ENCODE results near the gene H2BW2.
"Not testable (repeated sequence)": the region's sequence is repeated elsewhere in the genome, so short reads cannot be mapped to it uniquely, and the experiment has no call there.

Gene H2BW2

GRCh38 chrX:104039689-104040505 is at the start of gene H2BW2:
Gene H2BW2 (plus strand): TSS chrX:104039956. CDS start chrX:104039995, 39 bp downstream.
- in situ Hi-C loops (cut with MboI; ENCODE audit: low pct_unique_long_range_greater_than_20kb, low sequenced_read_pairs), result loop anchor here (25.0 kb wide), 1 partner anchor 103 kb away; no protein-coding TSS in a partner anchor
- no peak for DNase-seq

DNA sequence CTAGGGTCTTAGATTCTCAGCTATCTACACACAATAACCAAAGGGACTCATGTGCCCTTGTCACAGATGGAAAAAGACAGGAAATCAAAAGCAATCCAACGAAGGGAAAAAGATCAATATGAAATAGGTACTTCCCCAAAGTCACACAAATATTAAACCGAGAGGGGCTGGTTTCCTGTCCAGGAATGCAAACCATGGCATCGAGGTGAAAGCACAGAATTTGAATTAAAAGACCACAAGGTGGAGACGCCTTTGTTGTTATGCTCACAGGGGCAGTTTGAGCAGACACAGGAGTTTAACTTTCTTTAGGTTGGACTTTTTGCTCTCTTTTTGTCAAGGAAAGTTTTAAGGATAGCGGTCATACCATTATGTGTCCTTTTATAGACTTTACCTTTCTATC is 40.5 kb upstream of the H2BW2 start:
- in situ Hi-C loops (cut with MboI; ENCODE audit: low pct_unique_long_range_greater_than_20kb, low sequenced_read_pairs), result no loop called here
- DNase-seq, result no peak

GRCh38 chrX:104008831-104009230 is 30.9 kb upstream of the H2BW2 start:
- no peak for DNase-seq
- in situ Hi-C loops (cut with MboI; ENCODE audit: low pct_unique_long_range_greater_than_20kb, low sequenced_read_pairs), result no loop called here

- no peak for DNase-seq
- in situ Hi-C loops (cut with MboI; ENCODE audit: low pct_unique_long_range_greater_than_20kb, low sequenced_read_pairs), result no loop called here
Observed at GRCh38 chrX:104013158-104013557, 26.6 kb upstream of the H2BW2 start.

GRCh38 chrX:104013606-104014005 is 26.1 kb upstream of the H2BW2 start, which contains the start of gene H2BW1:
Gene H2BW1 (minus strand): TSS chrX:104013708. CDS start chrX:104013576, 132 bp downstream.
- DNase-seq, result no peak
- in situ Hi-C loops (cut with MboI; ENCODE audit: low pct_unique_long_range_greater_than_20kb, low sequenced_read_pairs), result no loop called here

DNA sequence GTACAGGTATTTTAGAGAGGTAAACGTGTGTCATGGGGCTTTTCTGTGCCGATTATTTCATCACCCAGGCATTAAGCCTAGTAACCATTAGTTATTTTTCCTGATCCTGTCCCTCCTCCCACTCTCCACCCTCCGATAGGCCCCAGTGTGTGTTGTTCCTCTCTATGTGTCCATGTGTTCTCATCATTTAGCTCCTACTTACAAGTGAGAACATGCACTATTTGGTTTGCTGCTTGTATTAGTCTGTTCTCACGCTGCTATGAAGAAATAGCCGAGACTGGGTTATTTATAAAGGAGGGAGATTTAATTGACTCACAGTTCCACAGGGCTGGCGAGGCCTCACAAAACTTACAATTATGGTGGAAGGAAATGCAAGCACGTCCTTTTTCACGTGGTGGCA is 24.2 kb upstream of the H2BW2 start:
- DNase-seq; in situ Hi-C loops (cut with MboI; ENCODE audit: low pct_unique_long_range_greater_than_20kb, low sequenced_read_pairs): not testable (repeated sequence)

GRCh38 chrX:104018126-104018525 is 21.6 kb upstream of the H2BW2 start:
- in situ Hi-C loops (cut with MboI; ENCODE audit: low pct_unique_long_range_greater_than_20kb, low sequenced_read_pairs), result no loop called here
- DNase-seq, result no peak

DNA sequence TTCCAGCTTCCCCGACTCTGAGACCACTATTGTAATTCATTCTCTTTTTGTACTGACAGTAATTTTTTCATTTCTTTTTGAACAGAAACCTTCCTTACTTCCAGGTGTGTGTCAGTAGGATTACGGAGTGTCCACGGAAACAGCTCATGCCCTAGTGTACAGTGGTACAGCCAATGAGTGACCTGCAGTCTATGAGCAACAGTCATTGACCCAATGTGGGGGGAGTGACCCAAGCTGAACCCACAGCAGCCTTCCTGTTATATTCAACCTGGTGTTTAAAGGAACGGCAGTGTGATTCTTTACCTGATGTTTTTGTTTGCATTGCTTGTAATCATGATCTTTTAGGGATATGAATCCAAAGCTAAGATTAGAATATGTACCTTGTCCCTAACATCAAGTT is 1.2 kb downstream of the H2BW2 start:
- DNase-seq, result no peak
- in situ Hi-C loops (cut with MboI; ENCODE audit: low pct_unique_long_range_greater_than_20kb, low sequenced_read_pairs), result loop anchor here (25.0 kb wide), 1 partner anchor 104 kb away; no protein-coding TSS in a partner anchor

DNA sequence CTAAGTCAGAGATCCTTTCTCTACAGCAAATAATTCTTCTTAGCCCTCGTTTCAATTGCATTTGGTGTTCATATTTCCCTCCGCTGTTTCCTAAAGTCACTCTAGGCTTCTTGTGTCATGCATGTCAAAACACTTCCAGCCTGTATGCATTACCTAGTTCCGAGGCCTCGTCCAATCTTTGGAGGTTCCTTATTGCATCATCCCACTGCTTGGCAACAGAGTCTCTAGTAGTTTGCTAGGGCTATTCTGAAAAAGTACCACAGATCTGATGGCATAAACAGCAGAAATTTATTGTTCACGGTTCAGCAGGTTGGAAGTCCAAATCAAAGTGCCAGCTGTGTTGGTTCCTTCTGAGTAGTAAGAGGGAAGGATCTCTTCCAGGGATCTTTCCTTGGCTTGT is 5.9 kb downstream of the H2BW2 start:
- no peak for DNase-seq
- in situ Hi-C loops (cut with MboI; ENCODE audit: low pct_unique_long_range_greater_than_20kb, low sequenced_read_pairs), result loop anchor here (25.0 kb wide), 1 partner anchor 108 kb away; no protein-coding TSS in a partner anchor

- DNase-seq, result no peak
- in situ Hi-C loops (cut with MboI; ENCODE audit: low pct_unique_long_range_greater_than_20kb, low sequenced_read_pairs), result loop anchor here (25.0 kb wide), 1 partner anchor 110 kb away; no protein-coding TSS in a partner anchor
Observed at GRCh38 chrX:104047171-104047570, 7.4 kb downstream of the H2BW2 start.

DNA sequence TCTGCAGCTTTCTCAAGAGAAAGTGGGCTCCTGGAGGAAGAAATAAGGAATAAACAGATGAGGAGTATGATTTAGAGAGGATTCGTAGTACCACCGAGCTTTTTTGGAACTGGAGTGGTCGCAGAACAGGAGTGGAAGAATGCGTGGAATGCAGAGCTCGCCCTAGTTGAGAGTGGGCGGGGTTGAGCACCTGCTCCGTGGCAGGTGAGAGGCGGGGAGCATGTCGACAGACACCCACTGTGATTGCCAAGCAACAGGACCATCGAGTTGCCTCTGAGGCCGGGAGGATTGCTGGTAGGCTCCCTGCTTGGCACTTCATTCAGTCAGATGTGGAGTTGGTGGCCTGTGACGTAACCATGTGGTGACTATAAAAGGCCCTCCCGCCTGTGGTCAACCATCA is 15.2 kb downstream of the H2BW2 start:
- DNase-seq; in situ Hi-C loops (cut with MboI; ENCODE audit: low pct_unique_long_range_greater_than_20kb, low sequenced_read_pairs): not testable (repeated sequence)

- in situ Hi-C loops (cut with MboI; ENCODE audit: low pct_unique_long_range_greater_than_20kb, low sequenced_read_pairs); DNase-seq: not testable (repeated sequence)
Observed at GRCh38 chrX:104062636-104063035, 22.9 kb downstream of the H2BW2 start.

- DNase-seq; in situ Hi-C loops (cut with MboI; ENCODE audit: low pct_unique_long_range_greater_than_20kb, low sequenced_read_pairs): not testable (repeated sequence)
Observed at GRCh38 chrX:104075778-104076445, 36.2 kb downstream of the H2BW2 start, which contains the start of gene TMSB15C. Gene TMSB15C (minus strand): TSS chrX:104076236.

DNA sequence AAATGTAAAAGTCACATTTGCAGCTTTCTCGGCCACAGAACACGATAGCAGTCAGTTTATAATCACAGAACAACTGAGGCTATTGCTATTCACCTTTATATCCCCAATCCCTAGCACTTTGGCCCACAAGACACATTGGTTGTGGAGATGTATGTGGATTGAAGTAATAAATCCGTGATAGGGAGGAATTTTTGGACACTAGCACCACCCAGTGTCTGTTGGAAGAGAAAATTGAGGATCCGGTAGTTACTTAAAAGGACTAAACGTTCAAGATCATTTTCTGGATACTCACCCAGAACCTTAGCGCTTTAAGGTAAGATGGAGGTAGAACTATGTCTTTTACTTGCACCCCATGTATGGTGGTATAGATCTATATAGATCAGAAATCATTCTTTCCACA is 38.1 kb downstream of the H2BW2 start:
- in situ Hi-C loops (cut with MboI; ENCODE audit: low pct_unique_long_range_greater_than_20kb, low sequenced_read_pairs); DNase-seq: not testable (repeated sequence)

DNA sequence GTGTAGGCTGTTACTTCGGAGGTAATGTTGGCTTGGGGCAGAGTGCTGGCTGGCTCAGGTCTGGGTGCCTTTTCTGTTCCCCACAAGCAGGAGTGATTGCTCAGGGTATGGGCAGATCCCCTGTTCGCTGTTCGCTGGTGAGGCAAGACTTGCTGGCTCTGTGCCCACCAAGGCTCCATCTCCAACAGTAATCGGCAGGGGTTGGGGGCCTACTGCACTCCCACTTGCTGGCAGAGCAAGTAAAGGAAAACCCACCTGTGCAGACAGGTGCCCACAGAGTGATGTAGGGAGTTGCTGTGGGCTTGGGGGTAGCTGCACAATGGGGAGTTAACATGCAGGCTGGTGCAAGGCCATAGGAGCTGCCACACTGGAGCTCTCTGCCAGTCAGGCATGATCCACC is 44.3 kb downstream of the H2BW2 start:
- DNase-seq, result no peak
- in situ Hi-C loops (cut with MboI; ENCODE audit: low pct_unique_long_range_greater_than_20kb, low sequenced_read_pairs), result no loop called here

DNA sequence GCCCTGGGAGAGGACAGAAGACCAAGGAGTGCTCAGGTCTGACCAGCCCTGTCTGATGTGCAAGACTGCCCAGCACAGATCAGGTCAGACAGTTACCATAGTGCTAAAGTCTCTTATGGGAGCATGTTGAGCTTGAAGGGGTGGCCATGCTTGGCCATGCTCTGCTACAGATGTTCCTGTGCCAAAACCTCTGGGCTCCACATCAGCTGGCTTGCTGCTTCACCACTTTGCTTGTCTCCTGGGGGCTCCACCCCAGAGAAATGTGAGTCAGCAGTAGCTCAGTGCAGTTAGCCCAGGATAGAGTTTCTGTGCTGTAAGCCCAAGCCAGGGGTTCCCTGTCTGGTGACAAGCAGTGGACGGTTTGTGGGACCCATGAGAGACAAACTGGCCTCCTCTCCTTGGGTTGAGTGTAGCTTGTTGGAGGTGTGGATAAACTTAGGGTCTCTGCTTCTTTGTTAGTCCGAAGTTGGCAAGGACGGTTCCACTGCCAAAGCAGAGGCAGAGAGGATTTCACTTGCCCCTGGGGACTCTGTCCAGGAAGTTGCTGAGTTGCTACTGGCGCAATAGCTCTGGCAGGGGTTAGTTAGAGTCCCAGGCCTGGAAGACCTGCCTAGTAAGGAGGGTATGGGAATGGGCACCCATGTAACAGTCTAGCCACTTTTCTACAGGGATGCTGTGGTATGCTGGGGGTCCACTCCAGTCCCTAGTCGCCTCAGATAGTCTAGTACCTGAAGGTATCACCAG is 45.0 kb downstream of the H2BW2 start:
- no peak for DNase-seq
- in situ Hi-C loops (cut with MboI; ENCODE audit: low pct_unique_long_range_greater_than_20kb, low sequenced_read_pairs), result no loop called here

- no peak for DNase-seq
- in situ Hi-C loops (cut with MboI; ENCODE audit: low pct_unique_long_range_greater_than_20kb, low sequenced_read_pairs), result no loop called here
Observed at GRCh38 chrX:104085477-104085876, 45.7 kb downstream of the H2BW2 start.

- DNase-seq, result no peak
- in situ Hi-C loops (cut with MboI; ENCODE audit: low pct_unique_long_range_greater_than_20kb, low sequenced_read_pairs), result no loop called here
Observed at GRCh38 chrX:104085919-104086318, 46.2 kb downstream of the H2BW2 start.
